Osteoblast (primary cell): Measurements from ENCODE around the gene STK38. TPM values are rescaled to one million over a fixed set of nuclear protein-coding genes. Genes with fewer than 3 reads are reported as not detected.
"Not testable (repeated sequence)": the region's sequence is repeated elsewhere in the genome, so short reads cannot be mapped to it uniquely, and the experiment has no call there.

Experiments
- DNase-seq: peaks from one replicate; pipeline ENCODE4 v3.0.0; 2011; ENCODE audit warnings: low spot score, mixed read lengths; ENCODE audit not compliant: insufficient read length; ENCODE audit errors: missing footprints
- H2AFZ ChIP-seq: 2 replicates; pipeline ENCODE4 v1.6.0; 2011; ENCODE audit warnings: mild to moderate bottlenecking, low read length
- H3K27ac ChIP-seq: 2 replicates; pipeline ENCODE4 v1.5.1; 2011; ENCODE audit warnings: mild to moderate bottlenecking, low read depth, low read length, moderate library complexity
- H3K27me3 ChIP-seq: 2 replicates; pipeline ENCODE4 v1.6.0; 2012; ENCODE audit warnings: mild to moderate bottlenecking, control low read depth, inconsistent platforms, low read length, moderate library complexity; ENCODE audit not compliant: insufficient read depth
- H3K36me3 ChIP-seq: 2 replicates; pipeline ENCODE4 v1.5.1; 2011; ENCODE audit warnings: mild to moderate bottlenecking, low read length, control low read depth, moderate library complexity; ENCODE audit not compliant: insufficient read depth
- H3K4me1 ChIP-seq: 2 replicates; pipeline ENCODE4 v1.5.1; 2011; ENCODE audit warnings: mild to moderate bottlenecking, low read length, control low read depth, moderate library complexity; ENCODE audit not compliant: insufficient read depth
- H3K4me2 ChIP-seq: 2 replicates; pipeline ENCODE4 v1.6.0; 2011; ENCODE audit warnings: mild to moderate bottlenecking, low read length; ENCODE audit not compliant: insufficient read depth
- H3K4me3 ChIP-seq: fragments of 200-600 bp; sonication (generic); 3 replicates; pipeline ENCODE4 v1.5.1; 2012; ENCODE audit warnings: mild to moderate bottlenecking, low read length, inconsistent platforms; ENCODE audit not compliant: insufficient read depth
- H3K79me2 ChIP-seq: 2 replicates; pipeline ENCODE4 v1.6.0; 2012; ENCODE audit warnings: mild to moderate bottlenecking, low read length, control low read depth, inconsistent platforms; ENCODE audit not compliant: insufficient read depth
- H3K9me3 ChIP-seq: 2 replicates; pipeline ENCODE4 v1.5.1; 2011; ENCODE audit warnings: low read depth, low read length, control low read depth
- H4K20me1 ChIP-seq: 2 replicates; pipeline ENCODE4 v1.6.0; 2012; ENCODE audit warnings: mild to moderate bottlenecking, low read length, control low read depth; ENCODE audit not compliant: insufficient read depth
- total RNA-seq: library from RNA; depleted of rRNA; stranded (reverse); fragments of >200 nt; gene quantifications from 2 replicates; pipeline ENCODE4 v1.2.3, GENCODE V29; 2012
- TF ChIP-seq, protein P1 (sequence below): IDR thresholded peaks from 2 replicates; pipeline ENCODE4 v1.5.1; 2011; ENCODE audit warnings: mild to moderate bottlenecking, low read depth, low read length, moderate library complexity; ENCODE audit errors: extremely low read depth

The STK38 gene
- total RNA-seq, 1 donor: 48.1 TPM

GRCh38 chr6:36594029-36594815 lies 46.9 kb upstream of the STK38 start, which contains the start of gene SRSF3:
TSS of gene SRSF3 (plus strand) at chr6:36594362. CDS start at chr6:36596763, 2,401 bp downstream.
- peak; percentile 96 for DNase-seq
- peak within 1 kb of the TSS; percentile 95 for H3K4me3 ChIP-seq
- peak within 1 kb of the TSS; percentile 92 for H2AFZ ChIP-seq
- peak within 1 kb of the TSS; percentile 99 for H3K27ac ChIP-seq
- H3K4me2 ChIP-seq: peak within 1 kb of the TSS; percentile 97
- no peaks in the 10 kb centered on the region for H3K27me3 ChIP-seq
- TF ChIP-seq, protein P1, sequence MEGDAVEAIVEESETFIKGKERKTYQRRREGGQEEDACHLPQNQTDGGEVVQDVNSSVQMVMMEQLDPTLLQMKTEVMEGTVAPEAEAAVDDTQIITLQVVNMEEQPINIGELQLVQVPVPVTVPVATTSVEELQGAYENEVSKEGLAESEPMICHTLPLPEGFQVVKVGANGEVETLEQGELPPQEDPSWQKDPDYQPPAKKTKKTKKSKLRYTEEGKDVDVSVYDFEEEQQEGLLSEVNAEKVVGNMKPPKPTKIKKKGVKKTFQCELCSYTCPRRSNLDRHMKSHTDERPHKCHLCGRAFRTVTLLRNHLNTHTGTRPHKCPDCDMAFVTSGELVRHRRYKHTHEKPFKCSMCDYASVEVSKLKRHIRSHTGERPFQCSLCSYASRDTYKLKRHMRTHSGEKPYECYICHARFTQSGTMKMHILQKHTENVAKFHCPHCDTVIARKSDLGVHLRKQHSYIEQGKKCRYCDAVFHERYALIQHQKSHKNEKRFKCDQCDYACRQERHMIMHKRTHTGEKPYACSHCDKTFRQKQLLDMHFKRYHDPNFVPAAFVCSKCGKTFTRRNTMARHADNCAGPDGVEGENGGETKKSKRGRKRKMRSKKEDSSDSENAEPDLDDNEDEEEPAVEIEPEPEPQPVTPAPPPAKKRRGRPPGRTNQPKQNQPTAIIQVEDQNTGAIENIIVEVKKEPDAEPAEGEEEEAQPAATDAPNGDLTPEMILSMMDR: peak; percentile 25
- peaks cover 37% of the 10 kb centered on the region for H3K4me1 ChIP-seq
- H3K9me3 ChIP-seq: no peaks in the 10 kb centered on the region
- H4K20me1 ChIP-seq: peaks cover 48% of the 10 kb centered on the region
- peaks cover 63% of the 10 kb centered on the region for H3K79me2 ChIP-seq
- H3K36me3 ChIP-seq: peaks cover 31% of the 10 kb centered on the region

GRCh38 chr6:36593569-36594028 lies 46.3 kb upstream of the STK38 start:
- peak overlapping the region; percentile 97 for H3K4me2 ChIP-seq
- H4K20me1 ChIP-seq: peaks cover 42% of the 10 kb centered on the region
- H3K9me3 ChIP-seq: no peaks in the 10 kb centered on the region
- peaks cover 30% of the 10 kb centered on the region for H3K4me1 ChIP-seq
- no peaks in the 10 kb centered on the region for H3K27me3 ChIP-seq
- peak overlapping the region; percentile 95 for H3K4me3 ChIP-seq
- peak overlapping the region; percentile 99 for H3K27ac ChIP-seq
- TF ChIP-seq, protein P1: no peak
- peaks cover 57% of the 10 kb centered on the region for H3K79me2 ChIP-seq
- DNase-seq: peak; percentile 42
- H3K36me3 ChIP-seq: peaks cover 25% of the 10 kb centered on the region
- peak overlapping the region; percentile 92 for H2AFZ ChIP-seq

- Histone ChIP-seq H3K27me3 (no peaks in the 10 kb centered on the region), H2AFZ (no peak overlapping the region), H3K4me1 (peaks cover 17% of the 10 kb centered on the region), H3K4me2 (no peak overlapping the region), H3K79me2 (peaks cover 44% of the 10 kb centered on the region), H4K20me1 (peaks cover 28% of the 10 kb centered on the region), H3K36me3 (peaks cover 11% of the 10 kb centered on the region), H3K27ac (no peak overlapping the region), H3K4me3 (no peak overlapping the region), H3K9me3 (no peaks in the 10 kb centered on the region)
- TF ChIP-seq, protein P1: no peak
- no peak for DNase-seq
Measured at GRCh38 chr6:36592221-36592655, 45.0 kb upstream of the STK38 start.

GRCh38 chr6:36590237-36590636 lies 43.0 kb upstream of the STK38 start:
- H3K36me3 ChIP-seq: no peaks in the 10 kb centered on the region
- H3K27me3 ChIP-seq: no peaks in the 10 kb centered on the region
- H3K4me1 ChIP-seq: peaks cover 17% of the 10 kb centered on the region
- peak overlapping the region; percentile 75 for H2AFZ ChIP-seq
- H3K27ac ChIP-seq: peak overlapping the region; percentile 7
- DNase-seq: peak; percentile 92
- H3K9me3 ChIP-seq: no peaks in the 10 kb centered on the region
- H4K20me1 ChIP-seq: peaks cover 9% of the 10 kb centered on the region
- H3K4me2 ChIP-seq: peak overlapping the region; percentile 55
- H3K79me2 ChIP-seq: peaks cover 24% of the 10 kb centered on the region
- no peak overlapping the region for H3K4me3 ChIP-seq
- TF ChIP-seq, protein P1: no peak

- H2AFZ ChIP-seq, H3K4me2 ChIP-seq, H3K36me3 ChIP-seq, H4K20me1 ChIP-seq, H3K27me3 ChIP-seq, DNase-seq, H3K4me3 ChIP-seq, H3K27ac ChIP-seq, H3K9me3 ChIP-seq: not testable (repeated sequence)
- peaks cover 19% of the 10 kb centered on the region for H3K4me1 ChIP-seq
- H3K79me2 ChIP-seq: peaks cover 13% of the 10 kb centered on the region
Measured at GRCh38 chr6:36589025-36589400, 41.7 kb upstream of the STK38 start.
